Liver (tissue), 9 donors: Measurements from ENCODE around the gene NHERF2. TPM values are rescaled to one million over a fixed set of nuclear protein-coding genes. Genes with fewer than 3 reads are reported as not detected.

ENCODE experiments used
- DNase-seq: peaks from one replicate; pipeline ENCODE4 v3.0.0-alpha.2; 2017; ENCODE audit warnings: low spot score
- H3K27ac ChIP-seq, 2 donors: one replicate each; pipeline ENCODE4 v1.7.0; 2013; ENCODE audit warnings: inconsistent platforms in 2 of 2, low read length in 2 of 2, control low read depth in 1 of 2, low read depth in 1 of 2, mild to moderate bottlenecking in 1 of 2
- H3K27me3 ChIP-seq, 4 donors: one replicate each; pipeline versions ENCODE4 v1.6.1 to v1.7.0; 2013; ENCODE audit warnings: low read length in 3 of 4, inconsistent platforms in 1 of 4, mild to moderate bottlenecking in 1 of 4, moderate library complexity in 1 of 4; ENCODE audit not compliant: control insufficient read depth in 4 of 4, insufficient read depth in 4 of 4
- H3K36me3 ChIP-seq, 4 donors: one replicate each; pipeline versions ENCODE4 v1.6.1 to v1.7.0; 2013; ENCODE audit warnings: low read length in 3 of 4, mild to moderate bottlenecking in 3 of 4, low read depth in 1 of 4, moderate library complexity in 1 of 4; ENCODE audit not compliant: control insufficient read depth in 4 of 4, insufficient read depth in 3 of 4
- H3K4me1 ChIP-seq, 4 donors: one replicate each; pipeline versions ENCODE4 v1.6.1 to v1.7.0; 2013; ENCODE audit warnings: low read length in 3 of 4, mild to moderate bottlenecking in 3 of 4, moderate library complexity in 1 of 4; ENCODE audit not compliant: control insufficient read depth in 4 of 4, insufficient read depth in 4 of 4
- H3K4me3 ChIP-seq, 3 donors: one replicate each; pipeline versions ENCODE4 v1.6.1 to v1.7.0; 2013; ENCODE audit warnings: low read length in 3 of 3, control low read depth in 1 of 3, low read depth in 1 of 3, mild to moderate bottlenecking in 1 of 3
- H3K9ac ChIP-seq, 2 donors: one replicate each; pipeline ENCODE4 v1.7.0; 2013; ENCODE audit warnings: low read length in 2 of 2, mild to moderate bottlenecking in 2 of 2, moderate library complexity in 2 of 2, control low read depth in 1 of 2, low read depth in 1 of 2
- H3K9me3 ChIP-seq, 4 donors: one replicate each; pipeline versions ENCODE4 v1.6.1 to v1.7.0; 2013; ENCODE audit warnings: low read length in 3 of 4; ENCODE audit not compliant: control insufficient read depth in 4 of 4
- EGR1 ChIP-seq, 2 donors: IDR thresholded peaks; 2 replicates each; pipeline ENCODE4 v1.6.1; 2016 to 2018; ENCODE audit warnings: antibody characterized with exemption in 2 of 2, low read depth in 2 of 2
- FOXA1 ChIP-seq: IDR thresholded peaks from 2 replicates; pipeline ENCODE4 v1.6.1; 2016; ENCODE audit warnings: antibody characterized with exemption
- FOXA2 ChIP-seq: IDR thresholded peaks from 2 replicates; pipeline ENCODE4 v1.6.1; 2016; ENCODE audit warnings: antibody characterized with exemption
- GABPA ChIP-seq, 2 donors: IDR thresholded peaks in 1 of 2; conservative IDR thresholded peaks in 1 of 2; 2 replicates each; pipeline ENCODE4 v1.6.1; 2016; ENCODE audit warnings: antibody characterized with exemption in 2 of 2, mild to moderate bottlenecking in 1 of 2, moderate library complexity in 1 of 2
- HNF4A ChIP-seq, 2 donors: conservative IDR thresholded peaks; 2 replicates each; pipeline ENCODE4 v1.6.1; 2016; ENCODE audit warnings: antibody characterized with exemption in 2 of 2, mild to moderate bottlenecking in 2 of 2
- HNF4G ChIP-seq: IDR thresholded peaks from 2 replicates; pipeline ENCODE4 v1.6.1; 2016; ENCODE audit warnings: antibody characterized with exemption
- JUND ChIP-seq, 2 donors: IDR thresholded peaks; 2 replicates each; pipeline ENCODE4 v1.6.1; 2016; ENCODE audit warnings: antibody characterized with exemption in 2 of 2
- NR2F2 ChIP-seq: IDR thresholded peaks from 2 replicates; pipeline ENCODE4 v1.6.1; 2016; ENCODE audit warnings: antibody characterized with exemption
- RAD21 ChIP-seq, 2 donors: IDR thresholded peaks; 2 replicates each; pipeline ENCODE4 v1.6.1; 2016; ENCODE audit warnings: antibody characterized with exemption in 2 of 2, mild to moderate bottlenecking in 2 of 2
- SP1 ChIP-seq: IDR thresholded peaks from 2 replicates; pipeline ENCODE4 v1.6.1; 2018; ENCODE audit warnings: antibody characterized with exemption, mild to moderate bottlenecking
- TAF1 ChIP-seq: conservative IDR thresholded peaks from 2 replicates; pipeline ENCODE4 v1.6.1; 2016; ENCODE audit warnings: antibody characterized with exemption, mild to moderate bottlenecking
- YY1 ChIP-seq: IDR thresholded peaks from 2 replicates; pipeline ENCODE4 v1.6.1; 2016; ENCODE audit warnings: antibody characterized with exemption, mild to moderate bottlenecking
- WGBS: extraction: QIAGEN DNeasy Blood & Tissue Kit; methylation state at CpG from one replicate; pipeline ENCODE4 v1.1.7; 2013; 5-methylcytosine and 5-hydroxymethylcytosine counted together
- polyA plus RNA-seq, 2 donors: library from polyadenylated mRNA; stranded (reverse) in 1 of 2; unstranded in 1 of 2; fragments of 200-250 nt in 1 of 2; fragments of >200 nt in 1 of 2; fragmentation: Nextera tagmentation in 1 of 2; extraction: Ambion mirVana in 1 of 2; gene quantifications; one replicate each; pipeline versions ENCODE4 v1.2.1 to v1.2.3, GENCODE V29; 2013 to 2015
- total RNA-seq, 2 donors: library from RNA; depleted of rRNA; stranded (reverse); fragments of >200 nt; gene quantifications; one replicate each; pipeline ENCODE4 v1.2.3, GENCODE V29; 2014
- TF ChIP-seq, protein P1 (sequence below): IDR thresholded peaks from 2 replicates; pipeline ENCODE4 v1.6.1; 2016; ENCODE audit warnings: antibody characterized with exemption, mild to moderate bottlenecking
- TF ChIP-seq, protein P2 (sequence below): fragments of 150-350 bp; IDR thresholded peaks from 2 replicates; pipeline ENCODE4 v1.5.1; 2017; ENCODE audit warnings: improper control_type of control experiment, low read depth, low read length; ENCODE audit not compliant: missing input control
- TF ChIP-seq, protein P3 (sequence below): IDR thresholded peaks from 2 replicates; pipeline ENCODE4 v1.6.1; 2016; ENCODE audit warnings: antibody characterized with exemption
- TF ChIP-seq, protein P4 (sequence below): IDR thresholded peaks from 2 replicates; pipeline ENCODE4 v1.6.1; 2016; ENCODE audit warnings: antibody characterized with exemption
- donor health status: healthy.
- donor health status: healthy.
- donor health status: healthy.
- donor health status: healthy.
- donor health status: healthy.

Gene NHERF2
- total and polyA plus RNA-seq, 4 donors: 36.6 to 205 (median 74.1) TPM

DNA sequence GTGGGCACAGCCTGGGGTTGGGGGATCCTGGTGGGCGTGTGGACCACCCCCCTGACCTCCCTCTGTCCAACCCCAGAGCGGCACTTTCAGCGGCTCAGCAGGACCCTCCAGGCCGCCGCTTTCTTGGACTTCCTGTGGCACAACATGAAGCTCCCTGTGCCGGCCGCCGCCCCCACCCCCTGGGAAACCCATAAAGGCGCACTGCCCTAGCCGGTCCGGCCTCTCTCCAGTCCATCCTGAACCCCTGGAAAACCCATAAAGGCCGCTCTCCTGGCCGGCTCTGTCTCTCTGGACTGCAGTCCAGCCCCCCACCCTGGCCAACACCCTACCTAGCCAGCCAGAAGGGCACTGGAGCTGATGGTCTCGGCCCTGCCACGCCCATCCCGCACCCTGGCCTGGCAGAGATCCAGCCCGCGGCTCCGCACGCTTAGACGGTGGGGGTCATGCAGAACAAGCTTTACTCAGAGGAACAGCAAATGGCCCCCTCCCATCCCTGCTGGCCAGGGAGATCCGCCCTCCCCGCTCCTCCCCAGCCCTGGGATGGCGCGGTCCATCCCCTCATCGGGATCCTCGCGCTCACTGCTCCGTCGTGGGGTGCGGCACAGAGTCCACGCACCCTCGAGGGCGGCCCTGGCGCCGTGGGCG, 48.1 kb upstream of the NHERF2 start:
- no peak overlapping the region for H3K4me3 ChIP-seq
- peaks cover 14 to 41% (median 16%) of the 10 kb centered on the region in 4 donors for H3K36me3 ChIP-seq
- no peak for DNase-seq
- WGBS: 87% methylated on average over 37 of the region's 37 CpGs
- no peaks in the 10 kb centered on the region for H3K27me3 ChIP-seq
- no peak overlapping the region for H3K27ac ChIP-seq
- TF ChIP-seq, protein P1, sequence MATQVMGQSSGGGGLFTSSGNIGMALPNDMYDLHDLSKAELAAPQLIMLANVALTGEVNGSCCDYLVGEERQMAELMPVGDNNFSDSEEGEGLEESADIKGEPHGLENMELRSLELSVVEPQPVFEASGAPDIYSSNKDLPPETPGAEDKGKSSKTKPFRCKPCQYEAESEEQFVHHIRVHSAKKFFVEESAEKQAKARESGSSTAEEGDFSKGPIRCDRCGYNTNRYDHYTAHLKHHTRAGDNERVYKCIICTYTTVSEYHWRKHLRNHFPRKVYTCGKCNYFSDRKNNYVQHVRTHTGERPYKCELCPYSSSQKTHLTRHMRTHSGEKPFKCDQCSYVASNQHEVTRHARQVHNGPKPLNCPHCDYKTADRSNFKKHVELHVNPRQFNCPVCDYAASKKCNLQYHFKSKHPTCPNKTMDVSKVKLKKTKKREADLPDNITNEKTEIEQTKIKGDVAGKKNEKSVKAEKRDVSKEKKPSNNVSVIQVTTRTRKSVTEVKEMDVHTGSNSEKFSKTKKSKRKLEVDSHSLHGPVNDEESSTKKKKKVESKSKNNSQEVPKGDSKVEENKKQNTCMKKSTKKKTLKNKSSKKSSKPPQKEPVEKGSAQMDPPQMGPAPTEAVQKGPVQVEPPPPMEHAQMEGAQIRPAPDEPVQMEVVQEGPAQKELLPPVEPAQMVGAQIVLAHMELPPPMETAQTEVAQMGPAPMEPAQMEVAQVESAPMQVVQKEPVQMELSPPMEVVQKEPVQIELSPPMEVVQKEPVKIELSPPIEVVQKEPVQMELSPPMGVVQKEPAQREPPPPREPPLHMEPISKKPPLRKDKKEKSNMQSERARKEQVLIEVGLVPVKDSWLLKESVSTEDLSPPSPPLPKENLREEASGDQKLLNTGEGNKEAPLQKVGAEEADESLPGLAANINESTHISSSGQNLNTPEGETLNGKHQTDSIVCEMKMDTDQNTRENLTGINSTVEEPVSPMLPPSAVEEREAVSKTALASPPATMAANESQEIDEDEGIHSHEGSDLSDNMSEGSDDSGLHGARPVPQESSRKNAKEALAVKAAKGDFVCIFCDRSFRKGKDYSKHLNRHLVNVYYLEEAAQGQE: no peak
- TF ChIP-seq SP1: no peak
- TF ChIP-seq, protein P2, sequence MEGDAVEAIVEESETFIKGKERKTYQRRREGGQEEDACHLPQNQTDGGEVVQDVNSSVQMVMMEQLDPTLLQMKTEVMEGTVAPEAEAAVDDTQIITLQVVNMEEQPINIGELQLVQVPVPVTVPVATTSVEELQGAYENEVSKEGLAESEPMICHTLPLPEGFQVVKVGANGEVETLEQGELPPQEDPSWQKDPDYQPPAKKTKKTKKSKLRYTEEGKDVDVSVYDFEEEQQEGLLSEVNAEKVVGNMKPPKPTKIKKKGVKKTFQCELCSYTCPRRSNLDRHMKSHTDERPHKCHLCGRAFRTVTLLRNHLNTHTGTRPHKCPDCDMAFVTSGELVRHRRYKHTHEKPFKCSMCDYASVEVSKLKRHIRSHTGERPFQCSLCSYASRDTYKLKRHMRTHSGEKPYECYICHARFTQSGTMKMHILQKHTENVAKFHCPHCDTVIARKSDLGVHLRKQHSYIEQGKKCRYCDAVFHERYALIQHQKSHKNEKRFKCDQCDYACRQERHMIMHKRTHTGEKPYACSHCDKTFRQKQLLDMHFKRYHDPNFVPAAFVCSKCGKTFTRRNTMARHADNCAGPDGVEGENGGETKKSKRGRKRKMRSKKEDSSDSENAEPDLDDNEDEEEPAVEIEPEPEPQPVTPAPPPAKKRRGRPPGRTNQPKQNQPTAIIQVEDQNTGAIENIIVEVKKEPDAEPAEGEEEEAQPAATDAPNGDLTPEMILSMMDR: no peak
- TF ChIP-seq TAF1: no peak
- TF ChIP-seq EGR1 (IDR thresholded peaks at IDR 0.05; ENCODE audit: low read depth in 2 of 2): no peak
- no peak for TF ChIP-seq RAD21 (IDR thresholded peaks at IDR 0.05)
- no peak for TF ChIP-seq JUND (IDR thresholded peaks at IDR 0.05)
- TF ChIP-seq YY1: no peak
- H3K9ac ChIP-seq: no peak overlapping the region
- H3K4me1 ChIP-seq: peaks cover 2 to 20% (median 6%) of the 10 kb centered on the region in 4 donors
- no peaks in the 10 kb centered on the region for H3K9me3 ChIP-seq

DNA sequence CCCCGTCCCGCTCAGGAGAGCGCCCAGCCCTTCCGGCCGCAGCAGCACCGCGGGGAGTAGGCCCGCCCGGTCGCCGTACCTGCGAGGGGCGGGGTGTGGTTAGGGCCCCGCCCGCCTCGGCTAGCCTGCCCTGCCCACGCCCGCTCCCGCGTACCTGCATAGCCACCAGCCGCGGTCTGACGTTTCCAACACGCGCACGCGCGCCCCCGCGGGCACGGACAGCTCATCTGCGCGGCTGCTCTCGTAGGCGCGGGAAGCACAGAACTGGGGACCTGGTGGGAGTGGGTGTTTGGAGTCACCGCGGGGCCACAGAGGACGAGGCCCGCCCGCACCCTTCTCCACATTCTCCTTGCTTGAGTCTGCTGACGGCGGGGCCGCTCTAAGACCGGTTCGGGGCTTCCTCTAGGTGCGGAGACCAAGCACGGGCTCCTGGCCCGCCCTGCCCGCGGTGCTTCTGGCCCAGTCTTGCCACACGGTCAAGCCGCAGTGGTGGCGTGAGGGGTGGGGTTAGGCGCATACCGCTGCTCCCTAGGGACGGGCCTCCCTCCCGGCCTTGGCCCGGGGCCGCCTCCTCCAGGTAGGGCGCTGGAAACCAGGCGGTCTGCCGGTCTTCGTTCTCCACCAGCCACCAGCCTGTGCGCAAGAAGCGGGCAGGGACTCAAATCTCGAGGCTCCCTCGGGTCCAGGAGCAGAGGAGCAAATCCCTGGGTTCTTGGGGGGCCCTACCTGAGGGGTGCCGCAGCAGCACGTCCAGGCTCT, 47.3 kb upstream of the NHERF2 start:
- no peaks in the 10 kb centered on the region for H3K9me3 ChIP-seq
- H3K36me3 ChIP-seq: peaks cover 12 to 38% (median 15%) of the 10 kb centered on the region in 4 donors
- H3K9ac ChIP-seq: no peak overlapping the region
- no peak overlapping the region for H3K27ac ChIP-seq
- no peak overlapping the region for H3K4me3 ChIP-seq
- WGBS: 49% methylated on average over 70 of the region's 70 CpGs
- H3K4me1 ChIP-seq: peaks cover 2 to 20% (median 6%) of the 10 kb centered on the region in 4 donors
- no peaks in the 10 kb centered on the region for H3K27me3 ChIP-seq
- no peak for DNase-seq
- TF ChIP-seq, protein P1: no peak
- TF ChIP-seq YY1: no peak
- TF ChIP-seq, protein P3, sequence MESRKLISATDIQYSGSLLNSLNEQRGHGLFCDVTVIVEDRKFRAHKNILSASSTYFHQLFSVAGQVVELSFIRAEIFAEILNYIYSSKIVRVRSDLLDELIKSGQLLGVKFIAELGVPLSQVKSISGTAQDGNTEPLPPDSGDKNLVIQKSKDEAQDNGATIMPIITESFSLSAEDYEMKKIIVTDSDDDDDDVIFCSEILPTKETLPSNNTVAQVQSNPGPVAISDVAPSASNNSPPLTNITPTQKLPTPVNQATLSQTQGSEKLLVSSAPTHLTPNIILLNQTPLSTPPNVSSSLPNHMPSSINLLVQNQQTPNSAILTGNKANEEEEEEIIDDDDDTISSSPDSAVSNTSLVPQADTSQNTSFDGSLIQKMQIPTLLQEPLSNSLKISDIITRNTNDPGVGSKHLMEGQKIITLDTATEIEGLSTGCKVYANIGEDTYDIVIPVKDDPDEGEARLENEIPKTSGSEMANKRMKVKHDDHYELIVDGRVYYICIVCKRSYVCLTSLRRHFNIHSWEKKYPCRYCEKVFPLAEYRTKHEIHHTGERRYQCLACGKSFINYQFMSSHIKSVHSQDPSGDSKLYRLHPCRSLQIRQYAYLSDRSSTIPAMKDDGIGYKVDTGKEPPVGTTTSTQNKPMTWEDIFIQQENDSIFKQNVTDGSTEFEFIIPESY: no peak
- TF ChIP-seq TAF1: no peak
- TF ChIP-seq HNF4G: no peak
- TF ChIP-seq JUND (IDR thresholded peaks at IDR 0.05): no peak
- TF ChIP-seq, protein P4, sequence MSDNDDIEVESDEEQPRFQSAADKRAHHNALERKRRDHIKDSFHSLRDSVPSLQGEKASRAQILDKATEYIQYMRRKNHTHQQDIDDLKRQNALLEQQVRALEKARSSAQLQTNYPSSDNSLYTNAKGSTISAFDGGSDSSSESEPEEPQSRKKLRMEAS: no peak
- TF ChIP-seq, protein P2: no peak
- TF ChIP-seq NR2F2: no peak
- TF ChIP-seq HNF4A (conservative IDR thresholded peaks at IDR 0.05): no peak
- TF ChIP-seq RAD21 (IDR thresholded peaks at IDR 0.05): no peak
- no peak for TF ChIP-seq EGR1 (IDR thresholded peaks at IDR 0.05; ENCODE audit: low read depth in 2 of 2)
- TF ChIP-seq GABPA (IDR thresholded peaks at IDR 0.05 in 1 of 2, conservative IDR thresholded peaks at IDR 0.05 in 1 of 2): no peak
- no peak for TF ChIP-seq SP1
- no peak for TF ChIP-seq FOXA1
- TF ChIP-seq FOXA2: no peak
